K562 (cell line): Measurements from ENCODE around the gene VEGFC.

Experiments used
- HMG20B ChIP-seq: fragments of 250-450 bp; sonication (Bioruptor Pico); IDR thresholded peaks from 2 replicates; pipeline ENCODE4 v1.5.0; 2021; ENCODE audit warnings: mild to moderate bottlenecking
- RAD21 ChIP-seq, 2 experiments: fragments of 250-450 bp in 1 of 2; fragments of 450-650 bp in 1 of 2; sonication (Bioruptor Pico) in 1 of 2; formaldehyde crosslinking in 1 of 2; IDR thresholded peaks in 1 of 2; conservative IDR thresholded peaks in 1 of 2; 2 replicates each; pipeline versions ENCODE4 v1.4.0 to v1.8.0; 2020 to 2022; ENCODE audit warnings: mild to moderate bottlenecking in 2 of 2, moderate library complexity in 1 of 2
- SIX5 ChIP-seq, 2 experiments: IDR thresholded peaks; 2 replicates each; pipeline ENCODE4 v1.6.1; 2011; ENCODE audit warnings: low read length in 2 of 2, borderline replicate concordance in 1 of 2, low read depth in 1 of 2, mild to moderate bottlenecking in 1 of 2, moderate library complexity in 1 of 2; ENCODE audit not compliant: insufficient read depth in 1 of 2
- ZFX ChIP-seq: sonication (generic); formaldehyde crosslinking; IDR thresholded peaks from 2 replicates; pipeline ENCODE4 v1.8.0; 2022; ENCODE audit warnings: mild to moderate bottlenecking, missing genetic modification reagents, moderate library complexity
- ZNF274 ChIP-seq: IDR thresholded peaks from 2 replicates; pipeline ENCODE4 v1.6.1; 2011; ENCODE audit warnings: low read depth, mild to moderate bottlenecking, low read length, moderate library complexity, borderline replicate concordance
- TF ChIP-seq, protein P1 (sequence below), 3 experiments: IDR thresholded peaks in 2 of 3; conservative IDR thresholded peaks in 1 of 3; 2 replicates each; pipeline ENCODE4 v1.5.1; 2011 to 2012; ENCODE audit warnings: low read length in 3 of 3, mild to moderate bottlenecking in 3 of 3, control low read depth in 2 of 3, improper control_type of control experiment in 1 of 3, inconsistent platforms in 1 of 3, low read depth in 1 of 3, mixed read lengths in 1 of 3, moderate library complexity in 1 of 3; ENCODE audit not compliant: insufficient read depth in 2 of 3
- TF ChIP-seq, protein P2 (sequence below): IDR thresholded peaks from 3 replicates; pipeline ENCODE4 v1.6.1; 2011; ENCODE audit warnings: borderline replicate concordance, mild to moderate bottlenecking; ENCODE audit not compliant: insufficient read length, insufficient read depth
- TF ChIP-seq, protein P3 (sequence below): fragments of 250-450 bp; sonication (Bioruptor Pico); IDR thresholded peaks from 2 replicates; pipeline ENCODE4 v1.5.0; 2021
- TF ChIP-seq, protein P4 (sequence below): fragments of 250-450 bp; sonication (Bioruptor Pico); IDR thresholded peaks from 2 replicates; pipeline ENCODE4 v1.4.0; 2020; ENCODE audit warnings: mild to moderate bottlenecking, moderate library complexity

DNA sequence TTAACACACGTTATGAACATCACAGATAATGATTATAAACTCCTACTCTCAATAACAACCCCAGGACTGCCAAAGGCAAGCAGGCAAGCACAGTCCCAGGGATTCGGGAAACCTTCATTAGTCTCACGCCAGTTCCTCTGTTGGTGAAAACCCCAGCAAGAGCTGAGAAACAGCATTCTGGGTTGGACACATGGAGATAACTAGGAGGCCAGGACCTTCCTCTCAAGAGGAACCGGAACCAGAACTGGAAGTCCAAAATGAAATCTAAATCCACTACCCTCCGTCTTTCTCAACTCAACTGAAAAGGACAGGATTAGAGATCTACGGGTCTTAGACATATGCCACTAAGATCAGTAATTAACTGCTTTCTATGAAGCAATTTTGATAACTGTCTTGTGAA lies 3.8 kb downstream of the VEGFC start:
- TF ChIP-seq ZNF274 = no peak
- TF ChIP-seq, protein P1, sequence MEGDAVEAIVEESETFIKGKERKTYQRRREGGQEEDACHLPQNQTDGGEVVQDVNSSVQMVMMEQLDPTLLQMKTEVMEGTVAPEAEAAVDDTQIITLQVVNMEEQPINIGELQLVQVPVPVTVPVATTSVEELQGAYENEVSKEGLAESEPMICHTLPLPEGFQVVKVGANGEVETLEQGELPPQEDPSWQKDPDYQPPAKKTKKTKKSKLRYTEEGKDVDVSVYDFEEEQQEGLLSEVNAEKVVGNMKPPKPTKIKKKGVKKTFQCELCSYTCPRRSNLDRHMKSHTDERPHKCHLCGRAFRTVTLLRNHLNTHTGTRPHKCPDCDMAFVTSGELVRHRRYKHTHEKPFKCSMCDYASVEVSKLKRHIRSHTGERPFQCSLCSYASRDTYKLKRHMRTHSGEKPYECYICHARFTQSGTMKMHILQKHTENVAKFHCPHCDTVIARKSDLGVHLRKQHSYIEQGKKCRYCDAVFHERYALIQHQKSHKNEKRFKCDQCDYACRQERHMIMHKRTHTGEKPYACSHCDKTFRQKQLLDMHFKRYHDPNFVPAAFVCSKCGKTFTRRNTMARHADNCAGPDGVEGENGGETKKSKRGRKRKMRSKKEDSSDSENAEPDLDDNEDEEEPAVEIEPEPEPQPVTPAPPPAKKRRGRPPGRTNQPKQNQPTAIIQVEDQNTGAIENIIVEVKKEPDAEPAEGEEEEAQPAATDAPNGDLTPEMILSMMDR (IDR thresholded peaks at IDR 0.05 in 2 of 3, conservative IDR thresholded peaks at IDR 0.05 in 1 of 3; ENCODE audit: insufficient read depth in 2 of 3, low read depth in 1 of 3, low read length in 3 of 3) = no peak
- TF ChIP-seq HMG20B (CRISPR knock-in tag) = no peak
- no peak for TF ChIP-seq SIX5 (IDR thresholded peaks at IDR 0.05; ENCODE audit: borderline replicate concordance in 1 of 2, insufficient read depth in 1 of 2, low read depth in 1 of 2, low read length in 2 of 2)
- TF ChIP-seq, protein P2, sequence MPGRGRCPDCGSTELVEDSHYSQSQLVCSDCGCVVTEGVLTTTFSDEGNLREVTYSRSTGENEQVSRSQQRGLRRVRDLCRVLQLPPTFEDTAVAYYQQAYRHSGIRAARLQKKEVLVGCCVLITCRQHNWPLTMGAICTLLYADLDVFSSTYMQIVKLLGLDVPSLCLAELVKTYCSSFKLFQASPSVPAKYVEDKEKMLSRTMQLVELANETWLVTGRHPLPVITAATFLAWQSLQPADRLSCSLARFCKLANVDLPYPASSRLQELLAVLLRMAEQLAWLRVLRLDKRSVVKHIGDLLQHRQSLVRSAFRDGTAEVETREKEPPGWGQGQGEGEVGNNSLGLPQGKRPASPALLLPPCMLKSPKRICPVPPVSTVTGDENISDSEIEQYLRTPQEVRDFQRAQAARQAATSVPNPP = no peak
- no peak for TF ChIP-seq ZFX (CRISPR knock-in tag)
- TF ChIP-seq, protein P3, sequence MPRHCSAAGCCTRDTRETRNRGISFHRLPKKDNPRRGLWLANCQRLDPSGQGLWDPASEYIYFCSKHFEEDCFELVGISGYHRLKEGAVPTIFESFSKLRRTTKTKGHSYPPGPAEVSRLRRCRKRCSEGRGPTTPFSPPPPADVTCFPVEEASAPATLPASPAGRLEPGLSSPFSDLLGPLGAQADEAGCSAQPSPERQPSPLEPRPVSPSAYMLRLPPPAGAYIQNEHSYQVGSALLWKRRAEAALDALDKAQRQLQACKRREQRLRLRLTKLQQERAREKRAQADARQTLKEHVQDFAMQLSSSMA = no peak
- no peak for TF ChIP-seq RAD21 (CRISPR knock-in tag; conservative IDR thresholded peaks at IDR 0.05 in 1 of 2, IDR thresholded peaks at IDR 0.05 in 1 of 2)
- TF ChIP-seq, protein P4, sequence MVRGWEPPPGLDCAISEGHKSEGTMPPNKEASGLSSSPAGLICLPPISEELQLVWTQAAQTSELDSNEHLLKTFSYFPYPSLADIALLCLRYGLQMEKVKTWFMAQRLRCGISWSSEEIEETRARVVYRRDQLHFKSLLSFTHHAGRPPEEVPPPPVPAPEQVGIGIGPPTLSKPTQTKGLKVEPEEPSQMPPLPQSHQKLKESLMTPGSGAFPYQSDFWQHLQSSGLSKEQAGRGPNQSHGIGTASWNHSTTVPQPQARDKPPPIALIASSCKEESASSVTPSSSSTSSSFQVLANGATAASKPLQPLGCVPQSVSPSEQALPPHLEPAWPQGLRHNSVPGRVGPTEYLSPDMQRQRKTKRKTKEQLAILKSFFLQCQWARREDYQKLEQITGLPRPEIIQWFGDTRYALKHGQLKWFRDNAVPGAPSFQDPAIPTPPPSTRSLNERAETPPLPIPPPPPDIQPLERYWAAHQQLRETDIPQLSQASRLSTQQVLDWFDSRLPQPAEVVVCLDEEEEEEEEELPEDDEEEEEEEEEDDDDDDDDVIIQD (CRISPR knock-in tag) = no peak
